ENCODE results near the gene MACF1.

DNA sequence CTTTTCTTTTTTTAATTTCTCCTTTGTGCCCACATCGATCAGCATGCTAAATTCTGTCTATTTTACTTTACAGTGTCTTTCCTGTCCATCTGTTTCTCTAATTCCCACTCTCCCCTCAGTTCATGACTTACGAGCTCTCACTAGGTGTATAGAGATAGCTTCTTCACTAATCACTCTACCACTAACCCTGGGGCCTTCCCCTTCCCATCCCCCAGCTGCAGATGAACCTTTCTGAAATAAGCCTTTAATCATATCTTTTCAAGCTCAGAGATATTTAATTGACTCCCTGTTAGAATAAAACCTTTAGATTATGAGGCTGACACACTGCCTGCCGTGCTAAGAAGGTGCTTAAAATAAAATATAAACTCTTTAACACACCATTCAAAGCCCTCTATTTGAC lies 220.7 kb downstream of the MACF1 start:
- TF ChIP-seq PKNOX1 (IDR thresholded peaks at IDR 0.05) (no peak), FOXK2 (IDR thresholded peaks at IDR 0.05) (no peak), ZNF384 (IDR thresholded peaks at IDR 0.05) (no peak), TARDBP (IDR thresholded peaks at IDR 0.05) (no peak), BHLHE40 (IDR thresholded peaks at IDR 0.05; ENCODE audit: borderline replicate concordance) (no peak), HDGF (IDR thresholded peaks at IDR 0.05; ENCODE audit: borderline replicate concordance) (no peak)

Data from HEK293T (cell line).